Neural cell (in vitro differentiated cells): ENCODE results near the gene EIF4E2. TPM values are rescaled to one million over a fixed set of nuclear protein-coding genes. Genes with fewer than 3 reads are reported as not detected.

Experiments used
- H2AFZ ChIP-seq: fragments of 200-600, 300-800 bp; sonication (generic), shearing (Covaris generic); 2 replicates; pipeline ENCODE4 v1.6.0; 2014; ENCODE audit warnings: low read depth, mild to moderate bottlenecking, antibody characterized with exemption, low read length, moderate library complexity
- H3F3A ChIP-seq: fragments of 200-600 bp; shearing (Covaris generic); 2 replicates; pipeline ENCODE4 v1.6.1; 2016; ENCODE audit warnings: mild to moderate bottlenecking, moderate library complexity, mixed read lengths, antibody characterized with exemption, low read length; ENCODE audit not compliant: insufficient read depth, poor library complexity, severe bottlenecking
- H3K27ac ChIP-seq: fragments of 200-600, 300-800 bp; sonication (generic), shearing (Covaris generic); 2 replicates; pipeline ENCODE4 v1.5.1; 2014; ENCODE audit warnings: mild to moderate bottlenecking, low read length, moderate library complexity
- H3K27me3 ChIP-seq: fragments of 300-800, 200-600 bp; sonication (generic), shearing (Covaris generic); 2 replicates; pipeline ENCODE4 v1.6.0; 2014; ENCODE audit warnings: mild to moderate bottlenecking, low read depth, low read length, moderate library complexity; ENCODE audit not compliant: insufficient read depth
- H3K36me3 ChIP-seq: fragments of 300-800, 200-600 bp; sonication (generic), shearing (Covaris generic); 2 replicates; pipeline ENCODE4 v1.5.1; 2014; ENCODE audit warnings: mild to moderate bottlenecking, antibody characterized with exemption, low read length, moderate library complexity; ENCODE audit not compliant: insufficient read depth
- H3K4me2 ChIP-seq: fragments of 300-800, 200-600 bp; sonication (generic), shearing (Covaris generic); 2 replicates; pipeline ENCODE4 v1.6.0; 2014; ENCODE audit warnings: mild to moderate bottlenecking, low read length
- H3K4me3 ChIP-seq: fragments of 300-800, 200-600 bp; sonication (generic), shearing (Covaris generic); 2 replicates; pipeline ENCODE4 v1.5.1; 2014; ENCODE audit warnings: mild to moderate bottlenecking, low read length, moderate library complexity
- H3K79me2 ChIP-seq: fragments of 200-600 bp; shearing (Covaris generic); replicated peaks from 2 replicates; pipeline ENCODE4 v1.6.0; 2014; ENCODE audit warnings: mild to moderate bottlenecking, low read length, moderate library complexity; ENCODE audit not compliant: insufficient read depth
- H3K9ac ChIP-seq: fragments of 300-800, 200-600 bp; sonication (generic), shearing (Covaris generic); 2 replicates; pipeline ENCODE4 v1.6.1; 2016; ENCODE audit warnings: mild to moderate bottlenecking, low read length, mixed read lengths
- H3K9me2 ChIP-seq: fragments of 200-600 bp; shearing (Covaris generic); 2 replicates; pipeline ENCODE4 v1.6.1; 2016; ENCODE audit warnings: mild to moderate bottlenecking, low read length, mixed read lengths; ENCODE audit not compliant: insufficient read depth
- H3K9me3 ChIP-seq: fragments of 200-600, 300-800 bp; sonication (generic), shearing (Covaris generic); 2 replicates; pipeline ENCODE4 v1.6.1; 2016; ENCODE audit warnings: mild to moderate bottlenecking, mixed run types, low read length, moderate library complexity, mixed read lengths
- H4K20me1 ChIP-seq: fragments of 200-600 bp; shearing (Covaris generic); 2 replicates; pipeline ENCODE4 v1.6.1; 2016; ENCODE audit warnings: mild to moderate bottlenecking, mixed run types; ENCODE audit not compliant: insufficient read depth
- CTCF ChIP-seq: fragments of 450-650 bp; IDR thresholded peaks from 2 replicates; pipeline ENCODE4 v1.5.1; 2014; ENCODE audit warnings: antibody characterized with exemption, mild to moderate bottlenecking, moderate library complexity; ENCODE audit not compliant: poor library complexity, severe bottlenecking
- EP300 ChIP-seq: fragments of 450-650 bp; conservative IDR thresholded peaks from 2 replicates; pipeline ENCODE4 v1.6.1; 2014; ENCODE audit warnings: antibody characterized with exemption, mild to moderate bottlenecking, moderate library complexity; ENCODE audit not compliant: poor library complexity, severe bottlenecking
- EZH2 ChIP-seq: fragments of 200-600, 300-800 bp; shearing (Covaris generic), sonication (generic); IDR thresholded peaks from 2 replicates; pipeline ENCODE4 v1.6.1; 2014; ENCODE audit warnings: antibody characterized with exemption, low read length, borderline replicate concordance, mild to moderate bottlenecking; ENCODE audit not compliant: insufficient read depth, poor library complexity, severe bottlenecking
- MXI1 ChIP-seq: fragments of 450-650 bp; conservative IDR thresholded peaks from 2 replicates; pipeline ENCODE4 v1.6.1; 2014; ENCODE audit warnings: antibody characterized with exemption, mild to moderate bottlenecking; ENCODE audit not compliant: poor library complexity, severe bottlenecking
- POLR2AphosphoS5 ChIP-seq: IDR thresholded peaks from 2 replicates; pipeline ENCODE4 v1.6.1; 2012
- RAD21 ChIP-seq: fragments of 450-650 bp; conservative IDR thresholded peaks from 2 replicates; pipeline ENCODE4 v1.6.1; 2014; ENCODE audit warnings: antibody characterized with exemption, mild to moderate bottlenecking, moderate library complexity
- REST ChIP-seq: IDR thresholded peaks from 2 replicates; pipeline ENCODE4 v1.6.1; 2012; ENCODE audit warnings: borderline replicate concordance
- SMC3 ChIP-seq: fragments of 450-650 bp; conservative IDR thresholded peaks from 2 replicates; pipeline ENCODE4 v1.6.1; 2014; ENCODE audit warnings: antibody characterized with exemption, mild to moderate bottlenecking, moderate library complexity; ENCODE audit not compliant: poor library complexity
- TAF1 ChIP-seq: IDR thresholded peaks from 2 replicates; pipeline ENCODE4 v1.6.1; 2012; ENCODE audit warnings: low read depth
- polyA plus RNA-seq: library from polyadenylated mRNA; depleted of rRNA; stranded (reverse); fragments of >200 nt; gene quantifications from 2 replicates; pipeline ENCODE4 v1.2.3, GENCODE V29; 2014

EIF4E2 gene
- polyA plus RNA-seq, 1 donor from 2014 or later: 57.6 TPM

- Histone ChIP-seq H3K9me3 (no peaks in the 10 kb centered on the region), H3K36me3 (no peaks in the 10 kb centered on the region), H3K4me3 (no peak overlapping the region), H4K20me1 (no peaks in the 10 kb centered on the region), H3F3A (no peaks in the 10 kb centered on the region), H2AFZ (no peak overlapping the region), H3K27me3 (no peaks in the 10 kb centered on the region), H3K79me2 (no peaks in the 10 kb centered on the region), H3K4me2 (no peak overlapping the region), H3K27ac (no peak overlapping the region), H3K9ac (no peak overlapping the region), H3K9me2 (no peaks in the 10 kb centered on the region)
- TF ChIP-seq TAF1 (no peak), EP300 (no peak), SMC3 (no peak)
Observed at GRCh38 chr2:232537499-232537898, 13.0 kb upstream of the EIF4E2 start.

GRCh38 chr2:232538671-232539070 lies 11.8 kb upstream of the EIF4E2 start:
- H2AFZ ChIP-seq: no peak overlapping the region
- H3K4me3 ChIP-seq: no peak overlapping the region
- no peak overlapping the region for H3K4me2 ChIP-seq
- TF ChIP-seq RAD21 (no peak), EZH2 (no peak), MXI1 (no peak), POLR2AphosphoS5 (no peak), EP300 (no peak), REST (no peak), TAF1 (no peak), SMC3 (no peak), CTCF (no peak)
- H3K9me2 ChIP-seq: no peaks in the 10 kb centered on the region
- no peak overlapping the region for H3K9ac ChIP-seq
- H3F3A ChIP-seq: no peaks in the 10 kb centered on the region
- no peaks in the 10 kb centered on the region for H4K20me1 ChIP-seq
- no peaks in the 10 kb centered on the region for H3K36me3 ChIP-seq
- H3K79me2 ChIP-seq: no peaks in the 10 kb centered on the region
- H3K9me3 ChIP-seq: no peaks in the 10 kb centered on the region
- H3K27me3 ChIP-seq: no peaks in the 10 kb centered on the region
- no peak overlapping the region for H3K27ac ChIP-seq
